GM13976 (cell line): ENCODE results near the gene GIMD1.
A peak's percentile ranks its signal among the peaks of the same experiment; 100 is the strongest.

Source experiments
- DNase-seq: peaks from one replicate; pipeline ENCODE4 v3.0.0; 2012; ENCODE audit warnings: low spot score
- in situ Hi-C: fragments of 300-500 bp; cut with MboI; formaldehyde crosslinking; loops from one replicate; pipeline ENCODE4 v1.12.0; 2022; ENCODE audit warnings: low sequenced_read_pairs, mixed read lengths, inconsistent platforms; ENCODE audit not compliant: unreplicated experiment
- TF ChIP-seq, protein P1 (sequence below): IDR thresholded peaks from 2 replicates; pipeline ENCODE4 v1.5.1; 2012; ENCODE audit warnings: borderline replicate concordance, mild to moderate bottlenecking; ENCODE audit not compliant: insufficient read depth; ENCODE audit errors: extremely low read depth, missing control alignments, control extremely low read depth

The GIMD1 gene

DNA sequence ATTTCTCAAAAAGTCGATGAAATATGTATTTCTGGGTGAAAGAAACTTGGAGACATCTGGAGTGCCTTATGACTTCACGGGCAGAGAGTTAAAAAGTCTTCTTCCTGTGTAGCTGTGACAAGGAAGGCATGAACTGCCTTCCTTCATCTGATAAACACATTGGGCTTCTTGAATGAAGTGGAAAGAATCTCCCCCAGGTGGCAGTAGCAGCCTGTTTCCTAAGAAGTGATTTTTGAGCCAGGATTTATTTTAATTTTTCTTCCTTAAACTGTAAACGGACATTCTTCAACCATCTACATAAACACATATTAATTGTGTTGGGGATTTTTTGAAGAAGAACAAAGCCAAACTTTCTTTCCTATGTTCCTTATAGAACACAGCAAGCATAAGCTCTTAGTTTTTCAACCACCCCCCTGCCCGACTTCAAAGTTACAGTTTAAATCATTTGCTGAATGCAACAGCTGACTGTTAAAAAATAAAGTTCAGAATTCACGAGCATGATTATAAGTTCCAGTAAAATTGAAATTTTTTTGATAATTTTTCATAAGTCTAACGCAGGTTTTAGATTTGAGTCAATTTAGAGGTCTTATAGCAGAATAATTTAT is 980 bp upstream of the GIMD1 start:
- in situ Hi-C loops: loop anchor here (25.0 kb wide), 1 partner anchor 818 kb away; no protein-coding TSS in a partner anchor
- peak; percentile 19 for DNase-seq

DNA sequence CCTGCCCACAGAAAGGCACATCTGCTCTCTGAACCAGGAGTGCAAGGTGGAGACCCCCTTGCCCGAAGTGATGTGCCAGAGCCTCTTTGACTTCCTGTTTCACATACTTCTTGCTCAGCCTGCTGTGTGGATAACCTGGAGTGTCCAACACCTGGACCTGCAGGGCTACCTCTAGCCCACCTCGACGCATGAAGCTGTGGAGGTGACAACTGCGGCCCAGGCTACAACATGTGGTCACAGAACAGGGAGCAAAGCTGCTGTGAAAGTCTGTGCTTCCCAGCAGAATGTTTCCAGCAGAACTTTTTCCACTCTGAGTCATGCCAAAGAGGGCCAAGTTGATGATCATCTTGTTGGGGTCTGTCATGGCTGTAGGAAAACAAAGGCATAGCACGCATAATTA is 1.5 kb downstream of the GIMD1 start:
- in situ Hi-C loops: loop anchor here (25.0 kb wide), 1 partner anchor 820 kb away; no protein-coding TSS in a partner anchor
- no peak for DNase-seq
- TF ChIP-seq, protein P1, sequence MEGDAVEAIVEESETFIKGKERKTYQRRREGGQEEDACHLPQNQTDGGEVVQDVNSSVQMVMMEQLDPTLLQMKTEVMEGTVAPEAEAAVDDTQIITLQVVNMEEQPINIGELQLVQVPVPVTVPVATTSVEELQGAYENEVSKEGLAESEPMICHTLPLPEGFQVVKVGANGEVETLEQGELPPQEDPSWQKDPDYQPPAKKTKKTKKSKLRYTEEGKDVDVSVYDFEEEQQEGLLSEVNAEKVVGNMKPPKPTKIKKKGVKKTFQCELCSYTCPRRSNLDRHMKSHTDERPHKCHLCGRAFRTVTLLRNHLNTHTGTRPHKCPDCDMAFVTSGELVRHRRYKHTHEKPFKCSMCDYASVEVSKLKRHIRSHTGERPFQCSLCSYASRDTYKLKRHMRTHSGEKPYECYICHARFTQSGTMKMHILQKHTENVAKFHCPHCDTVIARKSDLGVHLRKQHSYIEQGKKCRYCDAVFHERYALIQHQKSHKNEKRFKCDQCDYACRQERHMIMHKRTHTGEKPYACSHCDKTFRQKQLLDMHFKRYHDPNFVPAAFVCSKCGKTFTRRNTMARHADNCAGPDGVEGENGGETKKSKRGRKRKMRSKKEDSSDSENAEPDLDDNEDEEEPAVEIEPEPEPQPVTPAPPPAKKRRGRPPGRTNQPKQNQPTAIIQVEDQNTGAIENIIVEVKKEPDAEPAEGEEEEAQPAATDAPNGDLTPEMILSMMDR: no peak

More for the DNA sequence above, 980 bp upstream of the GIMD1 start:
- TF ChIP-seq, protein P1: peak; percentile 50

DNA sequence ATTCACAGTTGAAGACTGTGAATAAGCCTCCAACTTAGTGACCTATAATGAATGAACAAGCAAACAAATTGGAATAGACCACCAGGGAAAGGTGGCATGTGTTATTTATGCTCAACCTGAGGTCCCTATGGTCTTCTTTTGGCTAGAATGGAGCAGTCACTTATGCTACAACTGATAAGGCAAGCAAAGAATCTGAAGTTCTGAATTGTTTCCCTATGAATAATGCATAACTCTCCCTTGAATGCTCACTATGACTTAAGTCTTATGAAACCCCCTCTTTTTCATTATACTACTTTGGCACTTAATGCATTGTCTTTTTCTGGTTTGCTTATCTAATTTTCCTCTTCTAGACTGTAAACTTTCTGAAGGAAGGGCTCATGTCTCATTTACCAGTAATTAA is 2.6 kb downstream of the GIMD1 start:
- no peak for DNase-seq
- in situ Hi-C loops: loop anchor here (25.0 kb wide), 1 partner anchor 821 kb away; no protein-coding TSS in a partner anchor
- TF ChIP-seq, protein P1: no peak

DNA sequence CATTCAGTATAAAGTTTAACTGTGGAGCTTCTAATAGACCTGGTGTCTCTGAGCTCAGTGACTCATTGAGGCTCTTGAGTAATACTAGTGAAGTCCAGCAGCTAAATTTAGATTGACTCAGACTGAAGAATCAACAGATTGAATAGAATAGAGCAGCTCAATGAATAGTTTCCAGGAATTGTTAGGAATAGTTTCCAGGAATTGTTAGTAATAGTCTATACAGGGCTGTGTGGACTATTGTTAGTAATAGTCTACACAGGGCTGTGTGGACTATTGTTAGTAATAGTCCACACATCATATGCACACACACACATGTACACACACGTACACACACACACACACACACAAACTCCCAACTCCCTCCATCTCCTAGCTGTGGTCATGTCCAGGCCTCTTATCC is 3.0 kb downstream of the GIMD1 start:
- no peak for DNase-seq
- TF ChIP-seq, protein P1: no peak
- in situ Hi-C loops: loop anchor here (25.0 kb wide), 1 partner anchor 822 kb away; no protein-coding TSS in a partner anchor

DNA sequence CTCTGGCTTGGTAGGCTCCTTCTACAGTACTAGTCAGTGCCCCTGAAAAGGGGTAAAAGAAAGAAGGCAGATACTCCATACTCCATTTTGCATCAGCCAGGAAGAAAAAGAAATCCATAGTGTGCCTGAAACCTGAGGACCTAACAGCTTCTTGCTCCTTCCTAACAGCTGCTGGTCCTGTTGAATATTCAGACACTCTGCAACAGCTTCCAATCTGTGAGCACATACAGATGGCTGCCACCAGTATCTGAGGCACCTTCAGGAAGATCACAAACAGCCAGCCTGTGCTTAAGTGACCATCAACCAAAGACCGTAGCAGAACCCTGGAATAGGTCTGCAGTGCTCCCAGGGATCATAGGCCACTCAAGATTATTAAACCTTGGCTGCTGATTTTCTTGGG is 4.3 kb downstream of the GIMD1 start:
- in situ Hi-C loops: loop anchor here (25.0 kb wide), 1 partner anchor 823 kb away; no protein-coding TSS in a partner anchor
- TF ChIP-seq, protein P1: no peak

DNA sequence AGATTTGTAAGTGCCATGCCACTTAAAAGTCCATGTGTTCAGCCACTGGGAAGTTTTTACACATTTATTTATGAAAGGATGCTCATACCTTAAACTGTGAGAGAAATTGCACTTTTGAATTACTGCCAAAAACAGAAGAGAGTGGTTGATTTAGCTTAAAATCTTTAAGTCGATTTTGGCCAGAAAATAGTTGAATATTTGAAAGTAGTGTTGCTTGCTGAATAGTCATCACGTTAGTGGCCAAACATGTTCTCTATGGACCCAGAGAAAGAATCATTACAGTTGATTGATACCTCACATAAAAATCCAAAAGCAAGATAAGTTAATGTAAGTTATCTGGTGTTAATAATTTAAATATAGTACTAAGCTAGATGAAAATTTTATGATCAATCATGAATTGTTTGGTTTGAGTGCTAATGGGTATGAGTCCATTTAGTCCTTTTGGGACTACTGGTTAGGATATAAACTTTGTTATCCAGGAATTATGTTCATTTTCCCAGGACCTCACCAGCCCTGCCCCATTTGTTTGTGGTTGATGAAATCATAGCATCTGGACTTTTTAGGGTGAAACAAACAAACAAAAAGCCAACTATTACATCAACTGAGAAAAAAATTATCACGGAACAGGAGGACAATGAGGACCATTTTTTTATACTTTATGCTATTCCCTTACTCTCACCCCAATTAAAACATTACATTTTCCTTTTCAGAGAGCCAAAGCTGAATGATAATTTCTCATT is 6.3 kb downstream of the GIMD1 start:
- DNase-seq: no peak
- TF ChIP-seq, protein P1: no peak
- in situ Hi-C loops: loop anchor here (25.0 kb wide), 1 partner anchor 825 kb away; no protein-coding TSS in a partner anchor

More for the DNA sequence above, 4.3 kb downstream of the GIMD1 start:
- no peak for DNase-seq
